Measurements from ENCODE around the gene ARHGAP18.

The ARHGAP18 gene

GRCh38 chr6:129609635-129610034, 100.3 kb downstream of the ARHGAP18 start:
- no peak for DNase-seq

- DNase-seq = no peak
These were observed 101.0 kb downstream of the ARHGAP18 start for GRCh38 chr6:129608886-129609537.

- no peak for DNase-seq
These were observed 102.3 kb downstream of the ARHGAP18 start for GRCh38 chr6:129607581-129608186.

- DNase-seq = no peak
These were observed 103.3 kb downstream of the ARHGAP18 start for GRCh38 chr6:129606664-129607063.

GRCh38 chr6:129605967-129606366, 104.0 kb downstream of the ARHGAP18 start:
- DNase-seq = no peak

- DNase-seq = no peak
These were observed 104.9 kb downstream of the ARHGAP18 start for GRCh38 chr6:129605095-129605494.

- DNase-seq = no peak
These were observed 105.7 kb downstream of the ARHGAP18 start for GRCh38 chr6:129604321-129604720.

- DNase-seq = no peak
These were observed 106.2 kb downstream of the ARHGAP18 start for GRCh38 chr6:129603741-129604140.

- no peak for DNase-seq
These were observed 108.7 kb downstream of the ARHGAP18 start for GRCh38 chr6:129601323-129601722.

- no peak for DNase-seq
These were observed 110.5 kb downstream of the ARHGAP18 start for GRCh38 chr6:129599467-129599866.

- DNase-seq = no peak
These were observed 111.5 kb downstream of the ARHGAP18 start for GRCh38 chr6:129598244-129599187.

- DNase-seq = no peak
These were observed 112.8 kb downstream of the ARHGAP18 start for GRCh38 chr6:129597023-129597713.

GRCh38 chr6:129596522-129596921, 113.5 kb downstream of the ARHGAP18 start:
- no peak for DNase-seq

- no peak for DNase-seq
These were observed 116.8 kb downstream of the ARHGAP18 start for GRCh38 chr6:129593233-129593564.

- peak in 1 of 2 experiments; percentile 9 for DNase-seq
These were observed 117.3 kb downstream of the ARHGAP18 start for GRCh38 chr6:129592516-129593232.

GRCh38 chr6:129590408-129591022, 119.5 kb downstream of the ARHGAP18 start:
- no peak for DNase-seq

- DNase-seq = no peak
These were observed 123.2 kb downstream of the ARHGAP18 start for GRCh38 chr6:129586815-129587214.

GRCh38 chr6:129583866-129584265, 126.1 kb downstream of the ARHGAP18 start:
- DNase-seq = no peak

- no peak for DNase-seq
These were observed 131.7 kb downstream of the ARHGAP18 start for GRCh38 chr6:129578315-129578714.

- DNase-seq = no peak
These were observed 132.3 kb downstream of the ARHGAP18 start for GRCh38 chr6:129577691-129578090.

- no peak for DNase-seq
These were observed 133.5 kb downstream of the ARHGAP18 start for GRCh38 chr6:129576456-129576855.
